NCI-H774 (cell line): ENCODE data around the gene SLC45A1.
"Not testable (repeated sequence)": the region's sequence is repeated elsewhere in the genome, so short reads cannot be mapped to it uniquely, and the experiment has no call there.

Source experiments
- DNase-seq: peaks from one replicate; lab custom pipeline; 2025; lab: John Stamatoyannopoulos, UW

The SLC45A1 gene

DNA sequence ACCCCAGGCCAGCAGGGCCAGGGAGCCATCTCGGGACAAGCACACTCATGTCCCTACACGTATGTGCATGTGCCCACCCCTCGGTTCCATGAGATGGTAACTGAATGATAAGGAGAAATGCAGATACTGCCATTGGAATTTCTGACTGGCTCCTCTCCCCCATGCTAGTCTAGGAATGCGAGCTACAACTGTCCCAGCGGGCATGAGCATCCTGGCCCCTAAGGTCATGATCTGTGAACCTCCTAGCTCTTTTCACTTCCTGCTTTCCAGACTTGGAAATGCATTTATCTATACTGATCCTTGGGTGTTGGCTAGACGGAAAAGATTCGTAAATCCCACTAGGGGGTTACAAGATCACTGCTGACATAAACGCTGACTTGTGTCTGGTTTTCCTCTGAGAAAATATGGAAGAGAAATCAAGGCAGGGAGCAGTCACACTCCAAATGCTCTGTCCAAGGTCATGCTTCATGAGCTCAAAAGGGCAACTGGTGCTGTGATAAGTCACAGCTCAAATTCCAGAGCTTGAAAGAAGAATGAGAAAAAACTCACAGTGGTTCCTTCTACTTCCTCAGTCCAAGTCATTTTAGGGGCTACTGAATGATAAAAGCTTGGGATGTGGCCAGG, 49.8 kb downstream of the SLC45A1 start:
- DNase-seq: no peak

DNA sequence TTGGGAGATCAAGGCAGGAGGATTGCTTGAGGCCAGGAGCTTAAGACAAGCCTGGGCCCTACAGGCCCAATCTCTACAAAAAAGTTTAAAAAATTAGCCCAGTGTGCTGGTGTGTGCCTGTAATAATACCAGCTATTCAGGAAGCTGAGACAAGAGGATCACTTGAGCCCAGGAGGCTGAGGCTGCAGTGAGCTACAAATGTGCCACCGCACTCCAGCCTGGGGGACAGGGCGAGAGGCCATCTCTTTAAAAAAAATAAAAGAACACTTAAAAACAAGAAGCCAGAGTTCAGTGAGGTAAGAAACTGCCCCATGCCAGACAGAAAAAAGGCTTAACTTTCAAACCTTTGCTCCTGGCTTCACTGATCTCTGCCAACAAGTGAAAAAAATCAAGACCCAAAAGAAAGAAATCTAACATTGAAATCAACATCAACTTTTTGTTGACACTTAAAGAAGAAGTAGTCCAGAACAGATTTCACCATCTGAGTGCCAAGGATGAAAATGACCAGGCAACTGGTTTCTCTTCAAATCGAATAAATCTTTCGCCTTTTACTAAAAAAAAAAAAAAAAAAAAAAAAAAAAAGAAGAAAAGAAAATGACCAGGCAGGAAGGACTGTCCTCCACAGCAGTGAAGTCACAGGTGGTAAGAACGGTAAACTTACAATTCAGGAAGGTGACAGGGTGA, 51.2 kb downstream of the SLC45A1 start:
- no peak for DNase-seq

DNA sequence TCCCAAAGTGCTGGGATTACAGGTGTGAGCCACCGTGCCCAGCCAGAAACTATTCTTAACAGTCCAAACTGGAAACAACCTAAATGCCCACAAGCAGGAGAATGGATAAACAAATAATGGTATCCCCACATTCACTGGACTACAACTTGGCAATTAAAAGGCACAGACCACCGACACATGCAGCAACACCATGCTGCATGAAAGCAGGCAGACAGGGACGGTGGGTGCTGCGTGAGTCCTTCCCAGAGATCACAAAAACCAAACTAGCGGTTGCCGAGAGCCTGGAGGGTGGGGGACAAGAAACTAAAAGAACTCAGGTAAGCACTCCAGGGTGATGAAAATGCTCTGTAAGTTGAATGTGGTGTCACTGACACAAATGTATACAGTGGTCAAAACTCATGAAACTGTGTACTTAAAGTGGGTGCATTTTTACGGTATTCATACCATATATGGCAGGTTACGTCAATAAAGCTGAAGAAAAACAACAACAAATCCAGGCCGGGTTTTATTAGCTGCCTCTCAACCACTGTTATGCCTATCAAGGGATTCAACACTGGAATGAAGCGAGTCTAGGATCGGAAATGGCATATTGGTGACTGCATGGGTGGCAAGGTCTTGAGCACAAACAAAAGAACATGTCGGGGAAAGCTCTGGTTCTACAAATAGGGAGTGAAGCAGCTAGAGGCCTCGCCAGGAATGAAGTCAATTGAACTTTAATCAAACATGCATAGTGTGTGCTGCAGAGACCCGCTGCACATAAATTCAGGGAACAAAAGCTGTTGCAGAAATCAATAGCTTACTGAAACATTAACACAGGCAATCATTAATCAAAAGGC, 52.4 kb downstream of the SLC45A1 start:
- peak; percentile 35 for DNase-seq

DNA sequence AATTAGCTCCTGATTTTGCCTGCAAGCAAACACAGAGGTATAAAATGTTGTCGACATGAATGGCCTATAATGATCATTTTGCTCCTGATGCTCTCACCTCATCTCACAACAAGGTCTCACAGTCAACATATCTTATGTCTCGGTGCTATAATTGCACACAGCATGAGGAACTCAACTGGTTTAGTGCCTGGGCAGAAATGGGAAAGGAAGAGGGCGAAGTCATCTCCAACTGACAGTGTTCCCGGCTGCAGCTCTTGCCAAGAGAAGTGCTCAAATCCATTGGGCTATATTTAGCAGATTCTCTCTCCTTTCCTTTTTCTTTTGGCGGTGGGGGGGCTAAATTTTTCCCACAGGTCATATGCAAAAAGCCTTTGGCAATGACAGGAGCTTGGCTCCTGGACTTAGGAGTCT, 53.0 kb downstream of the SLC45A1 start:
- DNase-seq: no peak

DNA sequence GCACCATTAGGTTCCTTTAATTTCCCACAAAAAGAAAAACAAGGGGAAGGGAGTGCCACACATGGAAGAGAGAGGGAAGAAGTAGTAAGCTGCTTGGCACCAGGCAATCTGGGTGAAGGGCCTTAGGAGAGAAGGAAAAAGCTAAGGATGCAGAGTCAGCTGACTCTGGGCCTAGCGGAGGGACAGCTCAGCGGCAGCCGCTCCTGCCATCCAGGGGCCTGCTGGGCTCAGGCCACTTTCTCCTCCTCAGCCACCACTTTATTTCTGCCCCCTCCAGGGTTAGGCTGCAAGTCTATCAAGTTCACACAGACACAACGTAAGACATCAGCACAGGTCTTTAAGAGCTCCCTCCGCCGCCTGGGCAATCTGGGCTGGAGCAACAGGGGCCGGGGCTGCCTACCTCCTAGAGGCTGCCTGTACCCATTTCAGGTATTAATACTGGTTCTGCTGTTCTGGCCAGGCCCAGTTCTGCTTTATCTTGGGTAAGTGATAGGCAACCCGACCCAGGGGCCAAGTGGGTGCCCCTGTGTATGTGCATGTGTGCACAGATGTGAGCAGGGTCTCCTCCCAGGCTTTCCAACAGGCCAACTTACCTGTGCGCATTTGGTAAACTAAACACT, 53.6 kb downstream of the SLC45A1 start:
- no peak for DNase-seq

DNA sequence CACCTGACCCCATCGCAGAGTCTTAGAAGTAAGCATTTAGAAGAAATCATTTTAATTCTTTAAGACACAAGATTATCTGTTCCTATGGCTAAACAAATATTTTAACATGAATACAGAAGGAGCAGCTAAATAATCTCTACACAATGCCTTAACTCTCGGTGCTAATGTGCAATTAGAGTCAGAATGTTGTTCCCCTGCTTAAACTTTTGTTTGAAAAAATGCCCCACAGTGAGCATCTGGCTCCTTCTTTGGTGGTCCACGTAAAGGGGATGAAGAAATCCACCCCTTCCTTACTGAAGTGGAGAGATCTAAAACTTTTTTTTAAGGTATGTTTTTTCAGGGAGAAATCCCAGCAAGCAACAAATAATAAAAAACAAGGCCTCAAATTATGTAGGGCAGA, 55.2 kb downstream of the SLC45A1 start:
- DNase-seq: no peak

DNA sequence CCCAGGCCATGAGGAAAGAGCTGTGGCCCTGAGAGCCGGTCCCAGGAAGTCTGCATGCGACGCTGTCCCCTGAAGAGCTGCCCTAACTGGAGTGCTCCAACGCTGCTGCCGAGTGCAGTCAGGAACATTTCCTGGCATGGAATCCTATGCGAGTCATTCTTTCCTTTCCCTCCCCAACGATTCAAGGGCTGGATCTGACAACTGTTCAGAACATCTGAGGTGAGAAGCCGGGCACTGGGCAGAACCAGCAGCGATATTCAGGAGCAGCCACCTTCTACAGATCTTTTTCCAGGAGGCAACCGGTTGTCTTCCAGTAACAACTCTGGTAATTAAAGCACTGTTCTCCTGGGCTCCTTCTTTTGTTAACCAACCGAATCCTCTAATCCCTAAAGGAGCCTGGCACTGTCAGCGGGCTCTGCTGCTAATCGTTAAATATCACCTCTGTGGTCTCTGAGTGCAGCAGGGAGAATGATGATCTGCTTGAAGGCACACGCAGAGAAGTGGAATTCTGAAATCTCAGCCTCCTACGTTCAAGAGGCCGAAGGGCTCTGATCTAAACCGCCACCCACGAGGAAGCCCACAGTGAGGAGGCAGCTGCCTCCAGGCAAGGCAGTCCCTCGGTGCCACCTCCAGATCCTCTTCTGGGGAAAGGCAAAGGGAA, 55.8 kb downstream of the SLC45A1 start:
- DNase-seq: no peak

DNA sequence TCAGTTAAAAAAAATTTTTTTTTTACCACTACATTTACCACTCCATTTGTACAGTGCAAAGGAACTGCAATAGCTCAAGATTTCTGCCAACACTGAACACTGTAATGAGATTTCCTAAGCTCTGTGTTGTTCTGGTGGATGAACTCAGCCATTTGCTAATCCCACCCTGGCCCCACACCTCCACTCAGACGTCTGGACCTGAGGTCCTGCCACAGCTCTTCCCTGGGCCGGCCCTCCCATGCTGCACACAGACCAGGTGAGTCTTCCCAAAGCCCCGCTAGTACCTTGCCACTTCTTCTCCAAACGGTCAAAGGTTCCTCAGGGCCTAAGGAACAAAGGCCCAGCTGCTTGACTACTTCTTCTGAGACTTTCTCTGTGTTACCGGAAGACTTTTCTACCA, 56.4 kb downstream of the SLC45A1 start:
- no peak for DNase-seq

DNA sequence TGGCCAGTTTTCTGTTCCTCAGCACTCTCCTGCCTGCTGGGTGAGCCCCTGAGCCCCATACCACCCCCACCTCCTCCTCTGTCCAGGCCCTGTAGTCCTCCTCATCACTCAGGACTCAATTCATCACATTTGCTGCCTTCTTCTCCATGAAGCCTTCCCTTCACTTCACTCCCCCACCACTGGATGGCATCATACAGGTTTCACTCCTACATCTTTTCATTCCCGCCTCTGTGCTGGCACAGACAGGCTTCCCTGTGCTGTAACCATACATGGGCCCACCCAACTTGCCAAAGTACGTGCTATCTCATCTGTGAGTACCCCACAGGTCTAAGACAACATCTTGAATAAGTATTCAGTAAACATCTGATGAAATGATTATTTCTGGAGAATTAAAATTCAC, 56.9 kb downstream of the SLC45A1 start:
- no peak for DNase-seq

DNA sequence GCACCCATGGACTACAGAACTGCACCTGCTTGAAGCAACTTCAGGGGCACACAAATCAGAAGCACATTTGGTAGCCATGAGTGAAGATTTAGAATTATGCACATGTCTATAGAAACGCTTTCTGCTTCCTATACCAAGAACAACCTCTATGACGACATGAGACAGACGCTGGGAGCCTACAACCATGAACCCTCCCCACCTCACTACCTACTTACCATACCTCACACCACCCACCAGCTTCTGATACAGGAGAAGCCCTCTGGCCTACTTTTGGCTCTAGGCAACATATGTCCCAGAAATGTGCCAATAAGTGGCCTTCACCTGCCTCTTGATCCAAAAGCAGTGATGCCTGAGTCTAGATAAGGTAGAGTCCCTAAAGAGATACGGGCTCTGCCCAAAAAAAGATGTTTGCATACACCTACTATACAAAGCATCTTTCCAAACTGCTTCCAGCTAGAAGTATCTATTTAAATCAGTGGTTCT, 58.5 kb downstream of the SLC45A1 start:
- DNase-seq: no peak

DNA sequence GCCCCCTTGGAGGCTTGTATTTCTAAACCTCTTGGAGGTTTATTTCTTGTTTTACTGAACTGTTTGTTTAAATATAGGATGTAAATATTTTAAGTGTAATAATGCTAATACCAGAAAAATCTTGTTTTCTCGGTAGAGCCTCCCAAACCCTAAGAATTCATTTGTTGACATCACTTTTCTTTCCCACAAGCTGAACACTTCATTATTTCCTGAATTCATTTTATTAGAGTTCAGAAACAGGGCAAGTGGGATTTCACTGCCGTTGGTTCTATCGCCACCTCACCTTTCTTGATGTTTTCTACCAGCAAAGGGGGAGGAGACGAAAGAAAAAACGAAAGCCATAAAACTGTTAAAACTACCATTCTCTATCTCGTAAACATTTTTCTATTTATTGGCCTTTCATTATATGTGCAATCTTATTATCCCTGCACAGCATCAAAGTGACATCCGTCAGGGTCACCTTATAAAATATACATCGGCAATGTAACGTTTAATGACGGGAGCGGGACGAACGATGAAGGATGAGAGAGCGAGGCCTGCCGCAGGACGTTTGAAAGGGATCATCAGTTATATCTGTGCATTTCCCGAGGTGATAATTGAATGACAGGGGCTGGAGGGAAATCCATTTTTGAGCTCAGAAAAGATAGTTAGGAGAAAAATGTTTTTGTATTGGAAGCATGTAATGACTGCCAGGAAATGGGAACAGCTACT, 59.5 kb downstream of the SLC45A1 start:
- DNase-seq: no peak

DNA sequence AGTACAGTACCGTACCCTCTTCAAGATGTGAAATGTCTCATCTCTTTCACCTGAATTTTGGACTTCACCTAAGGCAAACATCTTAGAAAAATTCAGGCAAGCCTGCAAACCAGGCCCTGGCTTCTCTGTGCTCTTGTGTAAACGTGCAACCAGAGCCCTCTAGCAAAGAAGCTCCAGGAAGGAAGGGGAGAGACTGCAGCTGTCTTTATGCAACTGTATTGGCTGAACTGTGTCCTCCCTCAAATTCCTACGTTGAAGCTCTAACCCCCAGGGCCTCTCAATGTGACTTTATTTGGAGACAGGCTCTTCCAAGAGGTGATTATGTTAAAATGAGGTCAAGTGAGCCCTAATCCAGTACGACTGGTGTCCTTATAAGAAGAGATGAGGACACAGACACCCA, 60.3 kb downstream of the SLC45A1 start:
- no peak for DNase-seq

DNA sequence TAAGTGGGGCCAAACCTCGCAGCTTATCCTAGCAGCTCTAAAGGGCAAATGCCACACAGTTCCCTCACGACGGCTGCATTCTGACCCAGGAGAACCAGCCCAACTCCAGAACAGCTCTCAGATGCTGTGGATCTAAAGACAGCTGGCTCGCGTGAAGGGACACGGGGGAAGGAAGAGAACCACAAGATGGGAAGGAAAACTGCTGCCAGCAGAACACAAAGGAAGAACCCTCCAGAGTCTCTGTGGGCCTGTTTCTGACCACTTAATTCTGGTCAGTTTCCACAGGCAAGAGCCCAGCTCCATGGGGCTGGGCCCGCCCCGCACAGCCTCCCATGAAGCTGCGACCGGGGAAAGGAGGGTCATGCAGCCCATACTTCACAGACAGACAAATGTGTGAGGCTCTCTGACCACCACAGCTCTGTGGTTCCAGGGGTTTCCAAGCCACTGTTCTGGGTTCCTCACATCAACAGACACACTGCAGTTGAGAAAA, 61.1 kb downstream of the SLC45A1 start:
- no peak for DNase-seq

DNA sequence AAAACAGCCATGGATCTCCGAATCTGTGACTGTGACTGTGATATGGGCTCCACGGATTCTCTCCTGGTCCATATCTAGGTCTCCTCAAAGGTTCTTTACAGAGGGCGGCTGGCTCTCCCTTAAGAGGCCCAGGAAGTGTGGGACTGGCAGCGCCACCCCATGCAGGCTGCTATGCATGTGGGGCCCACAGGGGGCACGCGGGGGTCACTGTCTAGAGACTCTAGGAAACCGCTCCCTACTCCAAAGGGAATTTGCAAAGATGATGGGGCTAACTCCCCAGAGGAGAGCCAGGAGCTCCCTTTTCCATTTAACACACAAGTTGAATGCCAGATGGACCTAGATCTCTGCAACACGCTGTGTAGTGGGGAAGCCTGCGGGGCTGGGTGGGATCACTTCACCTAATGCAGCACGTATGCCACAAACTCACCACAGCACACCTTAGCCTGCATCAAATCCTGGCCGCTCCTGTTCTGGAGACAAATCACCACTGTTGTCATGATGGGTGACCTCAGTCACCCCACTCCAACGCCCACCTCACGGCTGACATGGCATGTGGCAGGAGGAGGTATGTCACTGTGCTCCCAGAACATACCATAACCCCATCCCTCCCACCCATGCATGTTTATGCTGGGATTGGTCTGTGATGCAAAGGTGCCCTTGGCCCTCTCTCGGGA, 61.7 kb downstream of the SLC45A1 start:
- no peak for DNase-seq

DNA sequence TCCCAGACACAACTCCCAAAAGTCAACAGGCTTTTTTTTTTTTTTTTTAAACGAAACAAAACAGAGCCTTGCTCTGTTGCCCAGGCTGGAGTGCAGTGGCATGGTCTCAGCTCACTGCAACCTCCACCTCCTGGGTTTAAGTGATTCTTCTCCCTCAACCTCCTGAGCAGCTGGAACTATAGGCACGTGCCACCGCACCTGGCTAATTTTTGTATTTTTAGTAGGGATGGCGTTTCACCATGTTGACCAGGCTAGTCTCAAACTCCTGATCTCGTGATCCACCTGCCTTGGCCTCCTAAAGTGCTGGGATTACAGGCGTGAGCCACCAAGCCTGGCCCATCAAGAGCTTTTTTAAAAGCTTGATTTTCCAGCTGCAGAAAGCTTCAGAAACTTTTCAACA, 62.4 kb downstream of the SLC45A1 start:
- DNase-seq: not testable (repeated sequence)

DNA sequence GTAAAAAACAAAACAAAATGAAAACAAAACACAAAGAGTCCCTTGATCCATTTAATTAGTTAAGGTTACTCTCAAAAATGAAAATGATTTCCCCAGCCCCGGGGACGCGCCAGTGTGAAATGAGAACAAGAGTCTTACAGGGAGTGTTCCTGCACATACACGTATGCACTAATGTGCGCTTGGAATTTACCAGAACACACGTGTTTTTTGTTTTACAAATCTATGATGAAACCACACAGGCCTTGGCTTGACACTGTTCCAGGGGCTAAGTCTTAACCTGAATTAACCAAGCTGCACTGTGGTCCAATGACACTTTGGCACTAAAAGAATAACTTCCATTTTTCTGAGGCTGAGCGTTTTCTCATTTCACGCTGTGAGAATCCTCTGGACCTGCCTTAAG, 63.7 kb downstream of the SLC45A1 start:
- no peak for DNase-seq

DNA sequence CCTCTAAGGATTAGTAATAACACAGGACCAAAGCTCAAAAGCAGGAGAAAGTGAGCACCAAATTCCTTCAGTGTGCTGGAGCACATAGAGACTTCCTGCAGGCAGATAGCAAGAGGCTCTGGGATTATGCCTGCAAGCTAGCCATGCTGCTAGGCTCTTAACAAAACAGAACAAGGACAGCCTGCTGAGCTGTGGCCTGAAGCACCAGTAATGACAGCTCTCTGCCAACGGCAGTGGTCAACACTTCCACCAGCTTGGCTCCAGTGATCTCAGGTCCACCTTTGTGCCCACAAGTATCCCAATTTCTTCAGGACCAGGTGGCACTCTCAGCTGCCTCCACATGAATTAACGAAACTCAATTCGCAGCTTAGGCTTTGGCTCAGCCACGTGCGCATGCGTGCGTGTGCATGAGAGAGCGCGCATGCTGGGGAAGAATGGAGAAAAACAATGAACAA, 64.2 kb downstream of the SLC45A1 start:
- no peak for DNase-seq

DNA sequence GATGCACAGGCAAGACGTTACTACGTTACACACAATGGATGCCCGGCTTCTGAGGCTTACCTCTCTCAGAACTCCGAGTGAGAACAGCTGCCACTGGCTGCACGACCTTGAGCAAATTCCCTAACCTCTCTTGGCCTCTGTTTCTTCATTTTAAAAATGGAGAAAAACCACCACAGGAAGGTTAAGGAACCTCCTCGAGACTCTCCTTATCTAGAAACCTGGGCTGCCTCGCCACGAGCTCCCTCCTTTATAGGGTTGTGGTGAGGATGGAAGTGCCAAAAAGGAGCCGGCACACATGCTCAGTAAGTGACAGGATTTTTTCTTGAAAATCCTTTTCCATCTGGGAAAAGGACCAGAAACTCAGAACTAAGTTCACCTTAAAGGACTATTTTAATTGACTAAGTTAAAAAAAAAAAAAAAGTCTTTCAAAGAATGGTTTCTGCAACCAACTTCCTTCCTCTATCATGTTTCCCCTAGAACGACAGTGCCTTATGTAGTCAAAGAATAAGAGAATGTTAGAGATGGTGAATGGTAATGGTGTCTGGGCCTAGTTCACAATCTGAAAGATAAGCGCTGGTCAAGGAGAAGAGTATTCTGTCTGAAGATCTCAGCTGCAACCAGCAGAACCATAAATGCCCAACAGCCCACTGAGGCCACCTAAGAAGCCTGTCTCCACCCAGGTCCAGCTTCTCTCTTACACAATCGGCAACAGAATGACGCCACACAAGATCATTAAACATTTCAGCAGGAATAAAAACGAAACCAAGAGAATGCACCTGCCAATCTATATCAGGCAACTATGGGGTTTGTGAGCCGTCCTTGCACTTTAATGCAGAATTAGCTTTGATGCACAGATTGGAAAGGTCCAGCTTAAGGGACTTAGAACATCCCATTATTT, 64.9 kb downstream of the SLC45A1 start:
- DNase-seq: no peak

DNA sequence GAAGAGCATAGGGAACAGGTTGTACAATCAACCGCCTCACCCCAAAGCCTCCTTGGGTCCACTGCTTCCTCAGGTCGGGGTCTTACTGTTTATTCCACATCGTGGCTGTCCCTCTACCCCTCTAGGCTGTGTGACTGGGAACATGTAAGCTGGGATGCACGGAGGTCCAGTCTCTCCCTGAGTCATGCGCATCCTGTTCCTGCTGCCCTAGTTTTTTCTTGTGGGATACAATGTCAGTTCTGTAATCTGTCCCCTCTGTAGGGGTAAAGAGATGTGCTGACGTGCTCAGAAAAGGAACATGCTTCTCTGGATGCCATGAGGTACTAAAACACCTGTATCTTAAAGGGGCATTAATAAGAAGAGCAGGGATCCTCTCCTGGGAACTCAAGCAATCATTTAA, 66.2 kb downstream of the SLC45A1 start:
- no peak for DNase-seq
